ENCODE measurements around the gene PDGFA.

The PDGFA gene

DNA sequence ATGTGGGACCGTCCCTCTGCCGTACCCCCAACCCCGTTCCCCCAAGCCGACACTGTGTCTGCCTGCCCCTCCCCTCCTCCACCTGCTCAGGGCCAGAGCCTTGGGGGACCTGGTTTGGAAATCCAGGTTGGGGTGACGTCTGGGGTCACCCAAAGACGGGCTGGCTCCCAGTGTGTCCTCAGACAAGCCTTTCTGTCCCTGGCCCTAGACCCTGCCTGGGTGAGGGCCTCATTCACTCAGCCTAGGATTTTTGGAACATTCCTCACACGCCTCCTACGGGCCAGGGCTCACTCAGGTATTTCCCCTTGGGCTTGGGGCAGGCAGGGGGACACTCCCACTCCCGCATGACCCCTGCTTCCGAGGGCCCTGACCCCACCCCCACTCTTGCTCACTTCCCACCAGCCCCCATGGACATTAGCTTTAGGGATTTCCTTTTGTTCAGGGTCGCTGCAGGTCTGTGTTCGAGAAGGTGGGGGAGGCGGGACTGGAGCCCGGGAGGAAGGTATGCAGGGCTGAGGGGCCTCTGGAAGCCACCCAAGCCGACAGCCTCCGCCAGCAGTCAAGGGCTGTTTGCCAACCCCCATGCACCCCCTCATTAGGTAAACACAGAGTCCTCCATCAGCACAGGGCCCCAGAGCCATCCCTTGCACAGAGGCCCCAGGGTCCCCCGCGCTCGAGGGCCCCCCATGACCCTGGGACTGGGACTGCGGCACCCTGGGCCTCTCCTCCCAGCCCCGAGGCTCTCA, 35.1 kb downstream of the PDGFA start:
- Histone ChIP-seq H2AFZ (ENCODE audit: low read depth, low read length) (no peak overlapping the region), H3K4me3 (ENCODE audit: low read depth in 1 of 2, low read length in 2 of 2) (no peak overlapping the region), H4K20me1 (ENCODE audit: insufficient read depth, low read length) (no peaks in the 10 kb centered on the region), H3K4me1 (ENCODE audit: insufficient read depth, low read length) (no peaks in the 10 kb centered on the region), H3K27ac (ENCODE audit: low read length) (no peak overlapping the region), H3K27me3 (ENCODE audit: insufficient read depth, low read length, poor library complexity) (peaks cover 11% of the 10 kb centered on the region), H3K9ac (ENCODE audit: low read depth, low read length) (no peak overlapping the region), H3K4me2 (ENCODE audit: insufficient read depth, low read length) (no peak overlapping the region), H3K36me3 (ENCODE audit: insufficient read depth, low read length) (no peaks in the 10 kb centered on the region), H3K79me2 (ENCODE audit: insufficient read depth, low read length) (no peaks in the 10 kb centered on the region), H3K9me3 (ENCODE audit: insufficient read depth, low read length, severe bottlenecking) (peaks cover 4% of the 10 kb centered on the region)
- ATAC-seq (ENCODE audit: insufficient read depth, low read depth) (no peak), DNase-seq (no peak)
- no peak for TF ChIP-seq EZH2 (IDR thresholded peaks at IDR 0.05; ENCODE audit: borderline replicate concordance, low read depth, low read length, severe bottlenecking)
- TF ChIP-seq, protein P1, sequence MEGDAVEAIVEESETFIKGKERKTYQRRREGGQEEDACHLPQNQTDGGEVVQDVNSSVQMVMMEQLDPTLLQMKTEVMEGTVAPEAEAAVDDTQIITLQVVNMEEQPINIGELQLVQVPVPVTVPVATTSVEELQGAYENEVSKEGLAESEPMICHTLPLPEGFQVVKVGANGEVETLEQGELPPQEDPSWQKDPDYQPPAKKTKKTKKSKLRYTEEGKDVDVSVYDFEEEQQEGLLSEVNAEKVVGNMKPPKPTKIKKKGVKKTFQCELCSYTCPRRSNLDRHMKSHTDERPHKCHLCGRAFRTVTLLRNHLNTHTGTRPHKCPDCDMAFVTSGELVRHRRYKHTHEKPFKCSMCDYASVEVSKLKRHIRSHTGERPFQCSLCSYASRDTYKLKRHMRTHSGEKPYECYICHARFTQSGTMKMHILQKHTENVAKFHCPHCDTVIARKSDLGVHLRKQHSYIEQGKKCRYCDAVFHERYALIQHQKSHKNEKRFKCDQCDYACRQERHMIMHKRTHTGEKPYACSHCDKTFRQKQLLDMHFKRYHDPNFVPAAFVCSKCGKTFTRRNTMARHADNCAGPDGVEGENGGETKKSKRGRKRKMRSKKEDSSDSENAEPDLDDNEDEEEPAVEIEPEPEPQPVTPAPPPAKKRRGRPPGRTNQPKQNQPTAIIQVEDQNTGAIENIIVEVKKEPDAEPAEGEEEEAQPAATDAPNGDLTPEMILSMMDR (IDR thresholded peaks at IDR 0.05; ENCODE audit: borderline replicate concordance, extremely low read depth, low read length, poor library complexity, severe bottlenecking) = no peak

DNA sequence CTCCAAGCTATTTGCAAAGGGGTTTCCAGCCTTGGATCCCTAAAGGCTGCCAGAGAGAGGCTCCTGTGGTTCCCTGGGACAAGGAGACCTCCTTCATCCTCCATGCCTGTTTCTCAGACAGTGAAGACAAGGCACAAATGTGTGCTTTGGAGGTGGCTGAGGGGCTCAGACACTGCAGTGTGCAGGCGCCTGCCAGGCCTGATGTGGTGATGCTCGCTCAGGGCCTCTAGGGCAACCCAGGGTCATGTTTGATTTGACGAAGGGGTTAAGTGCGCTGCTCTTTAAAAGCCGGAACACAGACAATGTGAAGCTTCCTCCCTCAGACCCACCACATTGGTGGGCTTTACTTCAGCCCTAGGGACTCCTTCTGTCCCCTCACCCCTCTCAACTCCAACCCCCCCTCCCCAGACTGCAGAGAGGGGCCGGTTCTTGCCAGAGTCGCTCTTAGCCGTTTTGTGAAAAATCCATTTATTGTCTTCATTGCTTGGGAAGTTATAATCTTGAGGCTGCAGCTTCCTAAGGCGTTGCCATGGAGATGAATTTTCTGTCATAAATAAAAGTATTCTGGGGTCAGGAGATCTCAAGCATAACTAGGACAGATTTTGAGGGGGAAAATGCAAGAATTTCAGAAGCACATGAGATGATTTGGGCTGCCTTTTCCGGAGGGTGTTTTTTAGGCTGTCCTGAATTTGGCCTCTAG, 35.8 kb downstream of the PDGFA start:
- no peak overlapping the region for H3K27ac ChIP-seq (ENCODE audit: low read length)
- ATAC-seq (ENCODE audit: insufficient read depth, low read depth) (no peak), DNase-seq (no peak)
- H3K27me3 ChIP-seq (ENCODE audit: insufficient read depth, low read length, poor library complexity) = peaks cover 11% of the 10 kb centered on the region
- H3K4me2 ChIP-seq (ENCODE audit: insufficient read depth, low read length) = no peak overlapping the region
- no peak overlapping the region for H2AFZ ChIP-seq (ENCODE audit: low read depth, low read length)
- H3K79me2 ChIP-seq (ENCODE audit: insufficient read depth, low read length) = no peaks in the 10 kb centered on the region
- H3K9ac ChIP-seq (ENCODE audit: low read depth, low read length) = no peak overlapping the region
- H3K4me1 ChIP-seq (ENCODE audit: insufficient read depth, low read length) = no peaks in the 10 kb centered on the region
- peaks cover 4% of the 10 kb centered on the region for H3K9me3 ChIP-seq (ENCODE audit: insufficient read depth, low read length, severe bottlenecking)
- H4K20me1 ChIP-seq (ENCODE audit: insufficient read depth, low read length) = no peaks in the 10 kb centered on the region
- no peak overlapping the region for H3K4me3 ChIP-seq (ENCODE audit: low read depth in 1 of 2, low read length in 2 of 2)
- TF ChIP-seq EZH2 (IDR thresholded peaks at IDR 0.05; ENCODE audit: borderline replicate concordance, low read depth, low read length, severe bottlenecking) = no peak
- TF ChIP-seq, protein P1 (IDR thresholded peaks at IDR 0.05; ENCODE audit: borderline replicate concordance, extremely low read depth, low read length, poor library complexity, severe bottlenecking) = no peak
- H3K36me3 ChIP-seq (ENCODE audit: insufficient read depth, low read length) = no peaks in the 10 kb centered on the region

- Histone ChIP-seq H2AFZ (ENCODE audit: low read depth, low read length) (no peak overlapping the region), H4K20me1 (ENCODE audit: insufficient read depth, low read length) (no peaks in the 10 kb centered on the region), H3K4me3 (ENCODE audit: low read depth in 1 of 2, low read length in 2 of 2) (no peak overlapping the region), H3K4me2 (ENCODE audit: insufficient read depth, low read length) (no peak overlapping the region), H3K27ac (ENCODE audit: low read length) (no peak overlapping the region), H3K27me3 (ENCODE audit: insufficient read depth, low read length, poor library complexity) (peaks cover 11% of the 10 kb centered on the region), H3K36me3 (ENCODE audit: insufficient read depth, low read length) (no peaks in the 10 kb centered on the region), H3K9me3 (ENCODE audit: insufficient read depth, low read length, severe bottlenecking) (peaks cover 4% of the 10 kb centered on the region), H3K9ac (ENCODE audit: low read depth, low read length) (no peak overlapping the region), H3K79me2 (ENCODE audit: insufficient read depth, low read length) (no peaks in the 10 kb centered on the region), H3K4me1 (ENCODE audit: insufficient read depth, low read length) (no peaks in the 10 kb centered on the region)
- TF ChIP-seq EZH2 (IDR thresholded peaks at IDR 0.05; ENCODE audit: borderline replicate concordance, low read depth, low read length, severe bottlenecking) = no peak
- ATAC-seq (ENCODE audit: insufficient read depth, low read depth) = no peak
- DNase-seq = no peak
Observed at GRCh38 chr7:482521-483083, 37.0 kb downstream of the PDGFA start.
